ENCODE data around the gene ADIPOQ.
"Not testable (repeated sequence)": the region's sequence is repeated elsewhere in the genome, so short reads cannot be mapped to it uniquely, and the experiment has no call there.

Gene ADIPOQ

DNA sequence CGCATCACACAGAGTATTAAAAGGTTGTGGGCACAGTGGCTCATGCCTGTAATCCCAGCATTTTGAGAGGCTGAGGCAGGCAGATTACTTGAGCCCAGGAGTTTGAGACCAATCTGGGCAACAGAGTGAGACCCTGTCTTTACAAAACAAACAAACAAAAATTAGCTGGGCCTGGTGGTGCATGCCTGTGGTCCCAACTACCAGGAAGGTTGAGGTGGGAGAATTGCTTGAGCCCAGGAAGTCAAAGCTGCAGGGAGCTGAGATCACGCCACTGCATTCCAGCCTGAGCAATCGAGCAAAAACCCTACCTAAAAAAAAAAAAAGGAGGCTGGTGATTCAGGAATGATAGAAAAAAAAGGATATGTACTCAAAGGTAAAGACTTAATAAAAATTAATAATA lies 59.6 kb downstream of the ADIPOQ start:
- Mint-ChIP-seq H3K36me3 (peaks cover 32% of the 10 kb centered on the region), H3K27me3 (no peaks in the 10 kb centered on the region), H3K4me3 (no peak overlapping the region), H3K9me3 (peaks cover 18% of the 10 kb centered on the region), H3K27ac (peak overlapping the region; percentile 46), H3K4me1 (peaks cover 42% of the 10 kb centered on the region)

DNA sequence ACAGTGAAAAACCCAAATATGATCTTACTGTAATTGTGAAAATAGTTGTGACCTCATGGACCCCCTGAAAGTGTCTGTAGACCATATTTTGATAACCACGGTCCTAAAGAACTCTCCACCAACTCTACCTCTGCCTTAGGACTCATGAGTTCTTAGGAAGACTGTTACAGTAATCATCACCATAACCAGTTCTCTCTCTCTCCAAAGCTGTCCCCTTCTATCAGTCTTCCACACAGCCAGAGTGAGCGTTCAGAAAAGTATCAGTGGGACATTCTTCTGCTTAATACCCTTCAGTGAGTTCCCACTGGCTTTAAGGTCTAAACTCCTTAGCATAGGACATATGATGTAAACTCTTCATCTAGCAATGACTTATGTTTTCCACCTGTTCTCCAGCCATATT lies 60.2 kb downstream of the ADIPOQ start:
- H3K9me3 Mint-ChIP-seq = peaks cover 18% of the 10 kb centered on the region
- H3K36me3 Mint-ChIP-seq = peaks cover 38% of the 10 kb centered on the region
- H3K27me3 Mint-ChIP-seq = no peaks in the 10 kb centered on the region
- H3K27ac Mint-ChIP-seq = no peak overlapping the region
- no peak overlapping the region for H3K4me3 Mint-ChIP-seq
- peaks cover 42% of the 10 kb centered on the region for H3K4me1 Mint-ChIP-seq

DNA sequence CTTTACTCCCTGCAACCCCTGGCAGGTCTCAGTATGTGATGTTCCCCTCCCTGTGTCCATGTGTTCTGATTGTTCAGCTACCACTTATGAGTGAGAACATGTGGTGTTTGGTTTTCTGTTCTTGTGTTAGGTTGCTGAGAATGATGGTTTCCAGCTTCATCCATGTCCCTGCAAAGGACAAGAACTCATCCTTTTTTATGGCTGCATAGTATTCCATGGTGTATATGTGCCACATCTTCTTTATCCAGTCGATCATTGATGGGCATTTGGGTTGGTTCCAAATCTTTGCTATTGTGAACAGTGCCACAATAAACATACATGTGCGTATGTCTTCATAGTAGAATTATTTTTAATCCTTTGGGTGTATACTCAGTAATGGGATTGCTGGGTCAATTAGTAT lies 61.2 kb downstream of the ADIPOQ start:
- H3K27me3 Mint-ChIP-seq, H3K4me3 Mint-ChIP-seq, H3K27ac Mint-ChIP-seq: not testable (repeated sequence)
- Mint-ChIP-seq H3K4me1 (peaks cover 50% of the 10 kb centered on the region), H3K36me3 (peaks cover 40% of the 10 kb centered on the region), H3K9me3 (peaks cover 25% of the 10 kb centered on the region)

DNA sequence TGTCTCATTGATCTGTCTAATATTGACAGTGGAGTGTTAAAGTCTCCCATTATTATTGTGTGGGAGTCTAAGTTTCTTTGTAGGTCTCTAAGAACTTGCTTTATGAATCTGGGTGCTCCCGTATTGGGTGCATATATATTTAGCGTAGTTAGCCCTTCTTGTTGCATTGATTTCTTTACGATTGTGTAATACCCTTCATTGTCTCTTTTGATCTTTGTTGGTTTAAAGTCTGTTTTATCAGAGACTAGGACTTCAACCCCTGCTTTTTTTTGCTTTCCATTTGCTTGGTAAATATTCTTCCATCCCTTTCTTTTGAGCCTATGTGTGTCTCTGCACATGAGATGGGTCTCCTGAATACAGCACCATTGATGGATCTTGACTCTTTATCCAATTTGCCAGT lies 64.6 kb downstream of the ADIPOQ start:
- Mint-ChIP-seq H3K9me3 (peaks cover 25% of the 10 kb centered on the region), H3K4me1 (peaks cover 40% of the 10 kb centered on the region)

More for the DNA sequence above, 64.6 kb downstream of the ADIPOQ start:
- H3K36me3 Mint-ChIP-seq = peaks cover 42% of the 10 kb centered on the region
- not testable (repeated sequence) for H3K27ac Mint-ChIP-seq, H3K27me3 Mint-ChIP-seq, H3K4me3 Mint-ChIP-seq

All from activated naive CD4-positive, alpha-beta T cell treated with anti-CD3 and anti-CD28 coated beads, Interleukin-2, amount 50 U/mL, for 24 hours (primary cell).